Endothelial cell of umbilical vein (primary cell): Measurements from ENCODE around the gene NFIA. TPM values are rescaled to one million over a fixed set of nuclear protein-coding genes. Genes with fewer than 3 reads are reported as not detected.

Experiments
- BruUV-seq: library from RNA; stranded (reverse); fragments of 400-500 nt; replicated peaks from 2 replicates; lab custom pipeline; 2021; lab: Mats Ljungman, UMichigan
- CTCF ChIA-PET: fragments of 300-600, 350-600 bp; sonication (Branson Sonifier 250); formaldehyde crosslinking; loops from one replicate; lab custom pipeline; 2021; ENCODE audit warnings: antibody characterized with exemption, inconsistent platforms; lab: Charles Lee
- POLR2A ChIA-PET: fragments of 300-600, 350-600 bp; sonication (Branson Sonifier 250); formaldehyde crosslinking; loops from one replicate; lab custom pipeline; 2021; ENCODE audit warnings: antibody characterized with exemption, inconsistent platforms; lab: Charles Lee
- DNase-seq: peaks from one replicate; pipeline ENCODE4 v3.0.0-alpha.2; 2011; ENCODE audit warnings: low read depth, low spot score
- FAIRE-seq: peaks from 2 replicates; lab custom pipeline; 2011; peaks lifted over from hg19 to GRCh38; lab: Jason Lieb, UNC
- H2AFZ ChIP-seq: 2 replicates; pipeline ENCODE4 v1.6.0; 2012; ENCODE audit warnings: low read depth, low read length, control low read depth, inconsistent platforms
- H3K27ac ChIP-seq: 2 replicates; pipeline ENCODE4 v1.5.1; 2011; ENCODE audit warnings: low read depth, mild to moderate bottlenecking, control low read depth, low read length, moderate library complexity; ENCODE audit not compliant: insufficient read depth
- H3K27me3 ChIP-seq, 2 experiments: 2 replicates each; pipeline versions ENCODE4 v1.6.0 to v1.6.1; 2011; ENCODE audit warnings: low read length in 2 of 2, mixed read lengths in 1 of 2; ENCODE audit not compliant: control insufficient read depth in 2 of 2, insufficient read depth in 2 of 2
- H3K36me3 ChIP-seq, 2 experiments: 2 replicates in 1 of 2; 3 replicates in 1 of 2; pipeline ENCODE4 v1.5.1; 2011; ENCODE audit warnings: low read length in 2 of 2, mild to moderate bottlenecking in 1 of 2, moderate library complexity in 1 of 2; ENCODE audit not compliant: control insufficient read depth in 2 of 2, insufficient read depth in 2 of 2; ENCODE audit errors: extremely low read depth in 1 of 2
- H3K4me1 ChIP-seq: 3 replicates; pipeline ENCODE4 v1.5.1; 2011; ENCODE audit warnings: mild to moderate bottlenecking, low read length; ENCODE audit not compliant: control insufficient read depth, insufficient read depth; ENCODE audit errors: extremely low read depth
- H3K4me2 ChIP-seq: 2 replicates; pipeline ENCODE4 v1.6.1; 2011; ENCODE audit warnings: low read length, control low read depth, mixed read lengths; ENCODE audit not compliant: insufficient read depth
- H3K4me3 ChIP-seq, 3 experiments: fragments of 200-600 bp in 1 of 3; sonication (generic), shearing (Covaris generic) in 1 of 3; replicated peaks in 1 of 3; 2 replicates each; pipeline ENCODE4 v1.5.1; 2011 to 2016; ENCODE audit warnings: control low read depth in 3 of 3, low read length in 3 of 3, mild to moderate bottlenecking in 2 of 3, inconsistent platforms in 1 of 3, low read depth in 1 of 3, moderate library complexity in 1 of 3; ENCODE audit not compliant: insufficient read depth in 1 of 3
- H3K79me2 ChIP-seq: 2 replicates; pipeline ENCODE4 v1.6.0; 2012; ENCODE audit warnings: low read length, inconsistent platforms; ENCODE audit not compliant: control insufficient read depth, insufficient read depth
- H3K9ac ChIP-seq: replicated peaks from 2 replicates; pipeline ENCODE3; 2011; ENCODE audit warnings: low read length, control low read depth; ENCODE audit not compliant: insufficient read depth; ENCODE audit errors: extremely low read depth
- H3K9me1 ChIP-seq: replicated peaks from 3 replicates; pipeline ENCODE4 v1.6.0; 2011; ENCODE audit warnings: mild to moderate bottlenecking, low read length; ENCODE audit not compliant: control insufficient read depth, insufficient read depth; ENCODE audit errors: extremely low read depth
- H3K9me3 ChIP-seq: replicated peaks from 2 replicates; pipeline ENCODE4 v1.5.1; 2012; ENCODE audit warnings: low read length, inconsistent platforms; ENCODE audit not compliant: control insufficient read depth, insufficient read depth
- H4K20me1 ChIP-seq: replicated peaks from 2 replicates; pipeline ENCODE3; 2011; ENCODE audit warnings: mild to moderate bottlenecking, low read length; ENCODE audit not compliant: control insufficient read depth, insufficient read depth; ENCODE audit errors: extremely low read depth
- EZH2 ChIP-seq: IDR thresholded peaks from 2 replicates; pipeline ENCODE4 v1.6.1; 2012; ENCODE audit warnings: borderline replicate concordance, low read depth, mild to moderate bottlenecking, moderate library complexity, low read length, inconsistent platforms; ENCODE audit not compliant: severe bottlenecking
- FOS ChIP-seq: IDR thresholded peaks from 2 replicates; pipeline ENCODE4 v1.6.1; 2011; ENCODE audit warnings: mild to moderate bottlenecking, low read length, moderate library complexity, borderline replicate concordance; ENCODE audit not compliant: insufficient read depth
- GATA2 ChIP-seq: IDR thresholded peaks from 2 replicates; pipeline ENCODE4 v1.7.0; 2011; ENCODE audit warnings: low read depth, mild to moderate bottlenecking, moderate library complexity, mixed read lengths, low read length; ENCODE audit not compliant: insufficient read length, insufficient read depth
- JUN ChIP-seq: IDR thresholded peaks from 2 replicates; pipeline ENCODE4 v1.6.1; 2011; ENCODE audit warnings: borderline replicate concordance, low read depth; ENCODE audit not compliant: insufficient read length, insufficient read depth
- MYC ChIP-seq: IDR thresholded peaks from one replicate; pipeline ENCODE4 v1.6.1; 2011; ENCODE audit warnings: mild to moderate bottlenecking, low read depth, low read length
- POLR2A ChIP-seq: IDR thresholded peaks from 2 replicates; pipeline ENCODE4 v1.6.1; 2012; ENCODE audit warnings: low read depth, mild to moderate bottlenecking, control low read depth, low read length
- POLR2AphosphoS5 ChIP-seq: IDR thresholded peaks from 2 replicates; pipeline ENCODE4 v1.6.1; 2012; ENCODE audit warnings: low read depth, mild to moderate bottlenecking, control low read depth, low read length, moderate library complexity; ENCODE audit not compliant: insufficient read depth
- dilution Hi-C: fragments of 300-500 bp; cut with MboI; formaldehyde crosslinking; loops from one replicate; pipeline ENCODE4 v1.15.0; 2019; ENCODE audit warnings: low sequenced_read_pairs; ENCODE audit not compliant: extremely low pct_ligation_motif_present
- intact Hi-C: fragments of 100-400 bp; cut with micrococcal nuclease; formaldehyde crosslinking; loops from one replicate; pipeline ENCODE4 v1.10.0; 2022
- polyA plus RNA-seq, 4 experiments: library from polyadenylated mRNA; depleted of rRNA in 3 of 4; stranded (reverse) in 3 of 4; unstranded in 1 of 4; fragments of >200 nt; gene quantifications; 2 replicates each; pipeline versions ENCODE4 v1.2.1 to v1.2.3, GENCODE V29; 2011 to 2012; ENCODE audit warnings: missing spikeins in 1 of 4
- total RNA-seq: library from RNA; stranded (reverse); gene quantifications from 2 replicates; pipeline ENCODE4 v1.2.3, GENCODE V29; 2021
- TF ChIP-seq, protein P1 (sequence below), 2 donors: IDR thresholded peaks; 1 replicate in 1 of 2; 2 replicates in 1 of 2; pipeline ENCODE4 v1.5.1; 2011; ENCODE audit warnings: low read length in 2 of 2, mild to moderate bottlenecking in 2 of 2, moderate library complexity in 2 of 2, control low read depth in 1 of 2, inconsistent platforms in 1 of 2, low read depth in 1 of 2; ENCODE audit not compliant: insufficient read depth in 1 of 2; ENCODE audit errors: extremely low read depth in 1 of 2
- TF ChIP-seq, protein P2 (sequence below): IDR thresholded peaks from 2 replicates; pipeline ENCODE4 v1.6.1; 2011; ENCODE audit not compliant: insufficient read depth, insufficient read length

Gene NFIA
- total and polyA plus RNA-seq, 2 donors (not counting 3 experiments of a cell fraction or from before 2014, with no cell fraction given) = 25.5 to 47.0 TPM

DNA sequence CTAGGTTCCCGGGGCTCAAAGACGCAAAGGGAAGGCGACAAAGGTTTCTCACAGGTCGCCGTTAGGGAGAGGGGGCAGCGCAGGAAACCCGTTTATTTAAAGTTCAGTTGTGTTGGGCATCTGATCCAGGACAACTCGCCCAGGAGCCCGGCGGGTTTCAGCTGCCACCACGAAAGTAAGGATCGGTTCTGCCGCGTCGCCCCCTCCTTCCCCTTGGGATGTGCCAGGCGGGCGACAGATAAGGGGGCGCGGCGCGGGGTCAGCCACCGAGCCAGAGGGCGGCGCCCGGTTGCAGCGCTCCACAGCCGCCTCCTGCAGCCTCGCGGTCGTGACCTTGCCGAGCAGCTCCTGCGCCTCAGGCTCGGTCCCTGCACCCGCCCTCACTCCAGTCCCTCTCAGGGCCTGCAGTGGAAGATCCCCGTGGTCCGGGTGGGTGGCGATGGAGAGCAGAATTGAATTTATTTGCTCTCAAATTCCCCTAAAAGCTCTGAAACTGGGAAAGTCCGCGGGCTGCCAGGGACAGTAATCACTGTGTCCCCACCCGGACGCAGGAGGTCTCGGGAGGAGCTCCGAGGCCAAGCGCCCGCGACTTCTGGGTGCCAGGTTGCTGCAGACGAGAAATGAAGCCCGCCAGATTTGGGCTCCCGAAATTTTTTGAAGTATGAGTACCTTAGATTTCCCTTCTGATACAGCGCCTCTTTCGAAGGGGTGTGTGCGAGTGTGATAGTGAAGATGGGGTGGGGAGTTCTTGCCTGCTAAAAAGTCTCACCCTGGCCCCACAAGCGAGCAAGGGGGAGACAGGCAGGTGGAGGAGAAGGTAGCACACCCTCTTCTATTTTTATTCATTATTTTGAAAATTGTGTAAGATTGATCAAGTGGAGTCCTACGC is 28.4 kb upstream of the NFIA start:
- TF ChIP-seq, protein P1, sequence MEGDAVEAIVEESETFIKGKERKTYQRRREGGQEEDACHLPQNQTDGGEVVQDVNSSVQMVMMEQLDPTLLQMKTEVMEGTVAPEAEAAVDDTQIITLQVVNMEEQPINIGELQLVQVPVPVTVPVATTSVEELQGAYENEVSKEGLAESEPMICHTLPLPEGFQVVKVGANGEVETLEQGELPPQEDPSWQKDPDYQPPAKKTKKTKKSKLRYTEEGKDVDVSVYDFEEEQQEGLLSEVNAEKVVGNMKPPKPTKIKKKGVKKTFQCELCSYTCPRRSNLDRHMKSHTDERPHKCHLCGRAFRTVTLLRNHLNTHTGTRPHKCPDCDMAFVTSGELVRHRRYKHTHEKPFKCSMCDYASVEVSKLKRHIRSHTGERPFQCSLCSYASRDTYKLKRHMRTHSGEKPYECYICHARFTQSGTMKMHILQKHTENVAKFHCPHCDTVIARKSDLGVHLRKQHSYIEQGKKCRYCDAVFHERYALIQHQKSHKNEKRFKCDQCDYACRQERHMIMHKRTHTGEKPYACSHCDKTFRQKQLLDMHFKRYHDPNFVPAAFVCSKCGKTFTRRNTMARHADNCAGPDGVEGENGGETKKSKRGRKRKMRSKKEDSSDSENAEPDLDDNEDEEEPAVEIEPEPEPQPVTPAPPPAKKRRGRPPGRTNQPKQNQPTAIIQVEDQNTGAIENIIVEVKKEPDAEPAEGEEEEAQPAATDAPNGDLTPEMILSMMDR (IDR thresholded peaks at IDR 0.05; ENCODE audit: extremely low read depth in 1 of 2, insufficient read depth in 1 of 2, low read depth in 1 of 2, low read length in 2 of 2) = no peak
- TF ChIP-seq POLR2AphosphoS5 (no peak), FOS (no peak), JUN (no peak), POLR2A (no peak), MYC (no peak), GATA2 (no peak), EZH2 (no peak)
- TF ChIP-seq, protein P2, sequence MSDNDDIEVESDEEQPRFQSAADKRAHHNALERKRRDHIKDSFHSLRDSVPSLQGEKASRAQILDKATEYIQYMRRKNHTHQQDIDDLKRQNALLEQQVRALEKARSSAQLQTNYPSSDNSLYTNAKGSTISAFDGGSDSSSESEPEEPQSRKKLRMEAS = no peak
- CTCF ChIA-PET = interaction anchor here (1.2 to 6.6 kb wide), 6 partner anchors 11 to 799 kb away, joined by 3 to 110 read pairs (median 4); partner anchors contain the start of gene NFIA
- BruUV-seq = no TSS peak
- Histone ChIP-seq H2AFZ (peak overlapping the region; percentile 93), H3K9me1 (no peaks in the 10 kb centered on the region), H3K79me2 (no peaks in the 10 kb centered on the region), H3K27me3 (no peaks in the 10 kb centered on the region), H3K4me3 (peak overlapping the region in 2 of 3 experiments; percentile 28 to 51), H3K36me3 (no peaks in the 10 kb centered on the region), H3K9me3 (no peaks in the 10 kb centered on the region), H3K27ac (no peak overlapping the region), H3K4me1 (peaks cover 16% of the 10 kb centered on the region), H4K20me1 (no peaks in the 10 kb centered on the region), H3K4me2 (peak overlapping the region; percentile 50), H3K9ac (no peak overlapping the region)
- intact Hi-C loops (no loop called here), dilution Hi-C loops (no loop called here)
- POLR2A ChIA-PET = interaction anchor here (0.7 kb wide), 1 partner anchor 503 kb away, joined by 3 read pairs; no protein-coding TSS in a partner anchor
- DNase-seq (no peak), FAIRE-seq (no peak)
